Fibroblast of lung (primary cell): Measurements from ENCODE around the gene PRRT2.
"Not testable (repeated sequence)": the region's sequence is repeated elsewhere in the genome, so short reads cannot be mapped to it uniquely, and the experiment has no call there.

Experiments used
- CTCF ChIP-seq, 2 donors: IDR thresholded peaks in 1 of 2; conservative IDR thresholded peaks in 1 of 2; 1 replicate in 1 of 2; 2 replicates in 1 of 2; pipeline ENCODE4 v1.5.1; 2011 to 2012; ENCODE audit warnings: low read length in 2 of 2, control low read depth in 1 of 2, inconsistent platforms in 1 of 2, low read depth in 1 of 2, mild to moderate bottlenecking in 1 of 2
- EZH2 ChIP-seq: IDR thresholded peaks from 2 replicates; pipeline ENCODE4 v1.5.1; 2012; ENCODE audit warnings: low read length, control low read depth, mild to moderate bottlenecking; ENCODE audit errors: missing control alignments

DNA sequence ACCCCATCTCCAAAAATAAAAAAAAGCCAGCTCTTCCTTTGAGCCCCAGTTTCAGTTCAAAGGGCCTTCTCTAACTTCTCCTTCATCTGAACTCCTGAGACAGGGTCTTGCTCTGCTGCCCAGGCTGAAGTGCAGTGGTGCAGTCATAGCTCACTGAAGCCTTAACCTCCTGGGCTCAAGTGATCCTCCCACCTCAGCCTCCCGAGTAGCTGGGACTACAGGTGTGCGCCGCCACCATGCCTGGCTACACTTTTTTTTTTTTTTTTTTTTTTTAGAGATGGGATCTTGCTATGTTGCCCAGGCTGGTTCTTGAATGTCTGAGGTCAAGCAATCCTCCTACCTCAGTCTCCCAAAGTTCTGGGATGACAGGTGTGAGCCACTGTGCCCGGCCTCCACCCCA lies 21.2 kb downstream of the PRRT2 start:
- TF ChIP-seq EZH2; CTCF (conservative IDR thresholded peaks at IDR 0.05 in 1 of 2, IDR thresholded peaks at IDR 0.05 in 1 of 2; ENCODE audit: low read depth in 1 of 2, low read length in 2 of 2): not testable (repeated sequence)
